GM12878 (cell line): ENCODE measurements around the gene ADISSP. TPM values are rescaled to one million over a fixed set of nuclear protein-coding genes. Genes with fewer than 3 reads are reported as not detected.

ENCODE experiments used
- ATAC-seq: fragments of 200-7000 bp; cut with Tn5 transposase; 3 replicates; pipeline ENCODE4 v1.9.1; 2020; ENCODE audit warnings: mild to moderate bottlenecking, moderate library complexity
- BruUV-seq: library from RNA; stranded (reverse); fragments of 400-500 nt; replicated peaks from 2 replicates; lab custom pipeline; 2021; lab: Mats Ljungman, UMichigan
- CTCF ChIA-PET: fragments of 300-600 bp; sonication (Branson Sonifier 250); formaldehyde crosslinking; extraction: SDS; loops from one replicate; lab custom pipeline; 2021; ENCODE audit warnings: inconsistent platforms; lab: Yijun Ruan, JAX
- POLR2A ChIA-PET: fragments of 350-600 bp; formaldehyde crosslinking; extraction: SDS; loops from one replicate; lab custom pipeline; 2021; ENCODE audit warnings: inconsistent platforms; lab: Charles Lee
- RAD21 ChIA-PET: fragments of 300-600 bp; sonication (Branson Sonifier 250); formaldehyde crosslinking; loops from one replicate; lab custom pipeline; 2023; ENCODE audit warnings: antibody characterized with exemption; ENCODE audit not compliant: unreplicated experiment; lab: Charles Lee
- SMC1A ChIA-PET: fragments of 300-600 bp; sonication (Branson Sonifier 250); formaldehyde crosslinking; loops from one replicate; lab custom pipeline; 2023; ENCODE audit not compliant: unreplicated experiment, uncharacterized antibody; lab: Charles Lee
- DNase-seq: peaks from one replicate; pipeline ENCODE4 v3.0.0-alpha.2; 2011; ENCODE audit warnings: low read depth, low spot score
- FAIRE-seq: peaks from 3 replicates; lab custom pipeline; 2011; peaks lifted over from hg19 to GRCh38; lab: Jason Lieb, UNC
- H2AFZ ChIP-seq: 2 replicates; pipeline ENCODE4 v1.6.0; 2011; ENCODE audit warnings: low read depth, low read length, control low read depth; ENCODE audit not compliant: control insufficient read depth
- H3K27ac ChIP-seq: 2 replicates; pipeline ENCODE4 v1.5.1; 2011; ENCODE audit warnings: control low read depth; ENCODE audit not compliant: control insufficient read depth, insufficient read depth
- H3K27me3 ChIP-seq, 2 experiments: replicated peaks in 1 of 2; 2 replicates each; pipeline versions ENCODE4 v1.6.0 to v1.6.1; 2011; ENCODE audit warnings: low read length in 1 of 2; ENCODE audit not compliant: control insufficient read depth in 2 of 2, insufficient read depth in 2 of 2
- H3K36me3 ChIP-seq, 2 experiments: 2 replicates each; pipeline ENCODE4 v1.5.1; 2011; ENCODE audit warnings: low read length in 1 of 2; ENCODE audit not compliant: control insufficient read depth in 2 of 2, insufficient read depth in 2 of 2
- H3K4me1 ChIP-seq: 2 replicates; pipeline ENCODE4 v1.6.1; 2011; ENCODE audit warnings: mild to moderate bottlenecking, low read length, moderate library complexity, mixed read lengths; ENCODE audit not compliant: control insufficient read depth, insufficient read depth
- H3K4me2 ChIP-seq: 2 replicates; pipeline ENCODE4 v1.6.0; 2011; ENCODE audit warnings: control low read depth; ENCODE audit not compliant: control insufficient read depth, insufficient read depth
- H3K4me3 ChIP-seq: fragments of 200-600 bp; sonication (generic); 2 replicates; pipeline ENCODE4 v1.5.1; 2016
- H3K79me2 ChIP-seq: 2 replicates; pipeline ENCODE4 v1.6.0; 2011; ENCODE audit warnings: low read length; ENCODE audit not compliant: control insufficient read depth, insufficient read depth
- H3K9ac ChIP-seq: 2 replicates; pipeline ENCODE4 v1.8.0; 2011; ENCODE audit warnings: low read length, control low read depth, mixed read lengths; ENCODE audit not compliant: control insufficient read depth, insufficient read depth
- H3K9me3 ChIP-seq: replicated peaks from 3 replicates; pipeline ENCODE4 v1.5.1; 2011; ENCODE audit warnings: mild to moderate bottlenecking, low read length; ENCODE audit not compliant: control insufficient read depth, insufficient read depth
- H4K20me1 ChIP-seq: 2 replicates; pipeline ENCODE4 v1.6.0; 2011; ENCODE audit not compliant: control insufficient read depth, insufficient read depth
- EED ChIP-seq: sonication (generic); IDR thresholded peaks from 2 replicates; pipeline ENCODE4 v1.6.1; 2016; ENCODE audit warnings: antibody characterized with exemption, low read depth
- ETV6 ChIP-seq, 2 experiments: fragments of 450-650 bp in 1 of 2; IDR thresholded peaks in 1 of 2; conservative IDR thresholded peaks in 1 of 2; 2 replicates each; pipeline ENCODE4 v1.6.1; 2014; ENCODE audit warnings: antibody characterized with exemption in 1 of 2, borderline replicate concordance in 1 of 2, low read depth in 1 of 2, mild to moderate bottlenecking in 1 of 2, moderate library complexity in 1 of 2
- FOXK2 ChIP-seq: fragments of 450-650 bp; IDR thresholded peaks from 2 replicates; pipeline ENCODE4 v1.6.1; 2017; ENCODE audit warnings: mild to moderate bottlenecking, moderate library complexity
- NFYA ChIP-seq: IDR thresholded peaks from 2 replicates; pipeline ENCODE4 v1.6.1; 2011; ENCODE audit warnings: low read depth, mild to moderate bottlenecking, low read length, improper control_type of control experiment, borderline replicate concordance
- PAX8 ChIP-seq: fragments of 450-650 bp; IDR thresholded peaks from 2 replicates; pipeline ENCODE4 v1.6.1; 2017; ENCODE audit warnings: mild to moderate bottlenecking, moderate library complexity
- RAD51 ChIP-seq: fragments of 450-650 bp; IDR thresholded peaks from 2 replicates; pipeline ENCODE4 v1.6.1; 2016; ENCODE audit warnings: moderate library complexity, mild to moderate bottlenecking, inconsistent platforms
- SMARCA5 ChIP-seq: fragments of 450-650 bp; IDR thresholded peaks from 2 replicates; pipeline ENCODE4 v1.6.1; 2017; ENCODE audit warnings: mild to moderate bottlenecking
- STAT3 ChIP-seq: IDR thresholded peaks from 2 replicates; pipeline ENCODE4 v1.6.1; 2011; ENCODE audit warnings: low read depth, low read length, improper control_type of control experiment
- SUPT20H ChIP-seq: IDR thresholded peaks from 2 replicates; pipeline ENCODE4 v1.6.1; 2011; ENCODE audit warnings: low read depth, mild to moderate bottlenecking, low read length, moderate library complexity, borderline replicate concordance; ENCODE audit not compliant: control insufficient read depth
- ZZZ3 ChIP-seq: IDR thresholded peaks from 2 replicates; pipeline ENCODE4 v1.6.1; 2011; ENCODE audit warnings: low read depth; ENCODE audit not compliant: control insufficient read depth, insufficient read length
- WGBS: methylation state at CpG from one replicate; pipeline ENCODE4 v1.1.6; 2016; ENCODE audit warnings: low lambda C conversion rate; ENCODE audit not compliant: insufficient replicate concordance, insufficient coverage; ENCODE audit errors: missing lambda C conversion rate; 5-methylcytosine and 5-hydroxymethylcytosine counted together
- in situ Hi-C: fragments of 300-500 bp; cut with MboI; formaldehyde crosslinking; loops from 9 replicates; pipeline ENCODE4 v1.14.3; 2018; ENCODE audit warnings: mixed read lengths
- intact Hi-C: fragments of 100-400 bp; cut with micrococcal nuclease; formaldehyde crosslinking; loops from one replicate; pipeline ENCODE4 v1.14.2; 2022; ENCODE audit not compliant: unreplicated experiment
- polyA plus RNA-seq, 11 experiments: library from polyadenylated mRNA; depleted of rRNA in 4 of 11; unstranded in 6 of 11; stranded (reverse) in 5 of 11; fragments of >200 nt; fragmentation: Nextera tagmentation in 4 of 11; fragmentation: Illumina TruSeq in 1 of 11; extraction: Ambion mirVana in 4 of 11; extraction: Trizol in 1 of 11; gene quantifications; 1 replicate in 1 of 11; 2 replicates in 10 of 11; pipeline versions ENCODE4 v1.2.1 to v1.2.3, GENCODE V29; 2011 to 2016; ENCODE audit warnings: inconsistent platforms in 2 of 11, missing spikeins in 2 of 11, low read depth in 1 of 11
- total RNA-seq, 4 experiments: library from RNA; depleted of rRNA in 3 of 4; stranded (reverse); fragments of >200 nt in 3 of 4; fragmentation: Illumina TruSeq in 1 of 4; extraction: Trizol in 1 of 4; gene quantifications; 2 replicates each; pipeline versions ENCODE4 v1.2.1 to v1.2.3, GENCODE V29; 2013 to 2021
- TF ChIP-seq, protein P1 (sequence below): fragments of 150-350 bp; IDR thresholded peaks from 2 replicates; pipeline ENCODE4 v1.6.1; 2016; ENCODE audit warnings: low read depth, low read length
- TF ChIP-seq, protein P2 (sequence below): IDR thresholded peaks from 2 replicates; pipeline ENCODE4 v1.6.1; 2012; ENCODE audit warnings: mild to moderate bottlenecking, low read depth, low read length
- TF ChIP-seq, protein P3 (sequence below): fragments of 450-650 bp; IDR thresholded peaks from 2 replicates; pipeline ENCODE4 v1.6.1; 2017; ENCODE audit warnings: mild to moderate bottlenecking, moderate library complexity

Gene ADISSP
- total and polyA plus RNA-seq, 10 of the 15 experiments (the other 5 are each of a cell fraction or from before 2014, with no cell fraction given), result 0.80 to 96.3 (median 38.6) TPM

DNA sequence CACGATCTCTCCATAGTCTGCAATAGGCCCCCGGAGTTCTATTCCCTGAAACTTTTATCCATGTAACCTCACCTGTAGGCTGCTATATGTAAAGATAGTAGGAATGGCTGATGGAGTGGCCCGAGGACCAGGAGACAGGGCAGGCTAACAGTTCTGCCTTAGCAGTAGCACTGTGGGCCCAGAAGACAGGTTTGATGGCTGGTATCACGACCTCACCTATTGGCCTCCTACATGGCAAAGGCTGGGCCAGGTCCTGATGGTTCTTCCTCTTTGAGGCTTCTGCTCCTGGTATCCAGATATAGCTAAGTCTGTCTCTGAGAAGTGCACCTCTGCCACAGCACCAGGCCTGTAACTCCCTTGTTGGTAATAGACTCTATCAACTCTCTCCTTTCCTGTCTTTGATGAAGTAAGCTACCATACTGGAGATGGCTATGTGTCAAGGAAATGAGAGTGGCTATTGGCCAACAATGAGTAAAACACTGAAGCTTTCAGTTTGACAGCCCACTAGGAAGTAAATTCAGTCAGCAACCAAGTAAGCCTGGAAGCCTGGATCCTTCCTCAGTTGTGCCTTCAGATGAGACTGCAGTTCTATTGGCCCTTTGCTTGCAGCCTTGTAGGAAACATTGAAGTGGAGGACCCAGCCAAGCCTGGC is 8.0 kb upstream of the ADISSP start:
- SMC1A ChIA-PET, result interaction anchor here (0.6 kb wide), 1 partner anchor 186 kb away, joined by 3 read pairs; no protein-coding TSS in a partner anchor
- RAD21 ChIA-PET, result no interaction called here
- TF ChIP-seq FOXK2 (no peak), EED (no peak), SMARCA5 (no peak), RAD51 (no peak), PAX8 (no peak), ZZZ3 (no peak), NFYA (no peak), SUPT20H (no peak), STAT3 (no peak), ETV6 (conservative IDR thresholded peaks at IDR 0.05 in 1 of 2, IDR thresholded peaks at IDR 0.05 in 1 of 2; ENCODE audit: borderline replicate concordance in 1 of 2, low read depth in 1 of 2) (no peak)
- TF ChIP-seq, protein P1, sequence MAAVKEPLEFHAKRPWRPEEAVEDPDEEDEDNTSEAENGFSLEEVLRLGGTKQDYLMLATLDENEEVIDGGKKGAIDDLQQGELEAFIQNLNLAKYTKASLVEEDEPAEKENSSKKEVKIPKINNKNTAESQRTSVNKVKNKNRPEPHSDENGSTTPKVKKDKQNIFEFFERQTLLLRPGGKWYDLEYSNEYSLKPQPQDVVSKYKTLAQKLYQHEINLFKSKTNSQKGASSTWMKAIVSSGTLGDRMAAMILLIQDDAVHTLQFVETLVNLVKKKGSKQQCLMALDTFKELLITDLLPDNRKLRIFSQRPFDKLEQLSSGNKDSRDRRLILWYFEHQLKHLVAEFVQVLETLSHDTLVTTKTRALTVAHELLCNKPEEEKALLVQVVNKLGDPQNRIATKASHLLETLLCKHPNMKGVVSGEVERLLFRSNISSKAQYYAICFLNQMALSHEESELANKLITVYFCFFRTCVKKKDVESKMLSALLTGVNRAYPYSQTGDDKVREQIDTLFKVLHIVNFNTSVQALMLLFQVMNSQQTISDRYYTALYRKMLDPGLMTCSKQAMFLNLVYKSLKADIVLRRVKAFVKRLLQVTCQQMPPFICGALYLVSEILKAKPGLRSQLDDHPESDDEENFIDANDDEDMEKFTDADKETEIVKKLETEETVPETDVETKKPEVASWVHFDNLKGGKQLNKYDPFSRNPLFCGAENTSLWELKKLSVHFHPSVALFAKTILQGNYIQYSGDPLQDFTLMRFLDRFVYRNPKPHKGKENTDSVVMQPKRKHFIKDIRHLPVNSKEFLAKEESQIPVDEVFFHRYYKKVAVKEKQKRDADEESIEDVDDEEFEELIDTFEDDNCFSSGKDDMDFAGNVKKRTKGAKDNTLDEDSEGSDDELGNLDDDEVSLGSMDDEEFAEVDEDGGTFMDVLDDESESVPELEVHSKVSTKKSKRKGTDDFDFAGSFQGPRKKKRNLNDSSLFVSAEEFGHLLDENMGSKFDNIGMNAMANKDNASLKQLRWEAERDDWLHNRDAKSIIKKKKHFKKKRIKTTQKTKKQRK, result no peak
- TF ChIP-seq, protein P2, sequence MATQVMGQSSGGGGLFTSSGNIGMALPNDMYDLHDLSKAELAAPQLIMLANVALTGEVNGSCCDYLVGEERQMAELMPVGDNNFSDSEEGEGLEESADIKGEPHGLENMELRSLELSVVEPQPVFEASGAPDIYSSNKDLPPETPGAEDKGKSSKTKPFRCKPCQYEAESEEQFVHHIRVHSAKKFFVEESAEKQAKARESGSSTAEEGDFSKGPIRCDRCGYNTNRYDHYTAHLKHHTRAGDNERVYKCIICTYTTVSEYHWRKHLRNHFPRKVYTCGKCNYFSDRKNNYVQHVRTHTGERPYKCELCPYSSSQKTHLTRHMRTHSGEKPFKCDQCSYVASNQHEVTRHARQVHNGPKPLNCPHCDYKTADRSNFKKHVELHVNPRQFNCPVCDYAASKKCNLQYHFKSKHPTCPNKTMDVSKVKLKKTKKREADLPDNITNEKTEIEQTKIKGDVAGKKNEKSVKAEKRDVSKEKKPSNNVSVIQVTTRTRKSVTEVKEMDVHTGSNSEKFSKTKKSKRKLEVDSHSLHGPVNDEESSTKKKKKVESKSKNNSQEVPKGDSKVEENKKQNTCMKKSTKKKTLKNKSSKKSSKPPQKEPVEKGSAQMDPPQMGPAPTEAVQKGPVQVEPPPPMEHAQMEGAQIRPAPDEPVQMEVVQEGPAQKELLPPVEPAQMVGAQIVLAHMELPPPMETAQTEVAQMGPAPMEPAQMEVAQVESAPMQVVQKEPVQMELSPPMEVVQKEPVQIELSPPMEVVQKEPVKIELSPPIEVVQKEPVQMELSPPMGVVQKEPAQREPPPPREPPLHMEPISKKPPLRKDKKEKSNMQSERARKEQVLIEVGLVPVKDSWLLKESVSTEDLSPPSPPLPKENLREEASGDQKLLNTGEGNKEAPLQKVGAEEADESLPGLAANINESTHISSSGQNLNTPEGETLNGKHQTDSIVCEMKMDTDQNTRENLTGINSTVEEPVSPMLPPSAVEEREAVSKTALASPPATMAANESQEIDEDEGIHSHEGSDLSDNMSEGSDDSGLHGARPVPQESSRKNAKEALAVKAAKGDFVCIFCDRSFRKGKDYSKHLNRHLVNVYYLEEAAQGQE, result no peak
- TF ChIP-seq, protein P3, sequence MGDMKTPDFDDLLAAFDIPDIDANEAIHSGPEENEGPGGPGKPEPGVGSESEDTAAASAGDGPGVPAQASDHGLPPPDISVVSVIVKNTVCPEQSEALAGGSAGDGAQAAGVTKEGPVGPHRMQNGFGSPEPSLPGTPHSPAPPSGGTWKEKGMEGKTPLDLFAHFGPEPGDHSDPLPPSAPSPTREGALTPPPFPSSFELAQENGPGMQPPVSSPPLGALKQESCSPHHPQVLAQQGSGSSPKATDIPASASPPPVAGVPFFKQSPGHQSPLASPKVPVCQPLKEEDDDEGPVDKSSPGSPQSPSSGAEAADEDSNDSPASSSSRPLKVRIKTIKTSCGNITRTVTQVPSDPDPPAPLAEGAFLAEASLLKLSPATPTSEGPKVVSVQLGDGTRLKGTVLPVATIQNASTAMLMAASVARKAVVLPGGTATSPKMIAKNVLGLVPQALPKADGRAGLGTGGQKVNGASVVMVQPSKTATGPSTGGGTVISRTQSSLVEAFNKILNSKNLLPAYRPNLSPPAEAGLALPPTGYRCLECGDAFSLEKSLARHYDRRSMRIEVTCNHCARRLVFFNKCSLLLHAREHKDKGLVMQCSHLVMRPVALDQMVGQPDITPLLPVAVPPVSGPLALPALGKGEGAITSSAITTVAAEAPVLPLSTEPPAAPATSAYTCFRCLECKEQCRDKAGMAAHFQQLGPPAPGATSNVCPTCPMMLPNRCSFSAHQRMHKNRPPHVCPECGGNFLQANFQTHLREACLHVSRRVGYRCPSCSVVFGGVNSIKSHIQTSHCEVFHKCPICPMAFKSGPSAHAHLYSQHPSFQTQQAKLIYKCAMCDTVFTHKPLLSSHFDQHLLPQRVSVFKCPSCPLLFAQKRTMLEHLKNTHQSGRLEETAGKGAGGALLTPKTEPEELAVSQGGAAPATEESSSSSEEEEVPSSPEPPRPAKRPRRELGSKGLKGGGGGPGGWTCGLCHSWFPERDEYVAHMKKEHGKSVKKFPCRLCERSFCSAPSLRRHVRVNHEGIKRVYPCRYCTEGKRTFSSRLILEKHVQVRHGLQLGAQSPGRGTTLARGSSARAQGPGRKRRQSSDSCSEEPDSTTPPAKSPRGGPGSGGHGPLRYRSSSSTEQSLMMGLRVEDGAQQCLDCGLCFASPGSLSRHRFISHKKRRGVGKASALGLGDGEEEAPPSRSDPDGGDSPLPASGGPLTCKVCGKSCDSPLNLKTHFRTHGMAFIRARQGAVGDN, result no peak

More for the DNA sequence above, 8.0 kb upstream of the ADISSP start:
- H3K4me1 ChIP-seq, result peaks cover 12% of the 10 kb centered on the region
- H3K9me3 ChIP-seq, result no peaks in the 10 kb centered on the region; the same call in 2 of the 3 replicates
- H3K27ac ChIP-seq, result no peak overlapping the region
- H3K4me2 ChIP-seq, result no peak overlapping the region
- ChIA-PET POLR2A (no interaction called here), CTCF (no interaction called here)
- intact Hi-C loops (no loop called here), in situ Hi-C loops (no loop called here)
- H2AFZ ChIP-seq, result no peak overlapping the region
- no peak overlapping the region for H3K4me3 ChIP-seq
- no peak overlapping the region for H3K9ac ChIP-seq
- H3K79me2 ChIP-seq, result no peaks in the 10 kb centered on the region
- DNase-seq (no peak), ATAC-seq (no peak), FAIRE-seq (no peak)
- 50% methylated on average over 4 of the region's 4 CpGs for WGBS
- H3K36me3 ChIP-seq, result no peaks in the 10 kb centered on the region
- no TSS peak for BruUV-seq
- no peaks in the 10 kb centered on the region for H4K20me1 ChIP-seq
- H3K27me3 ChIP-seq, result peaks cover 12 to 16% of the 10 kb centered on the region in 2 experiments
